HG02571 (cell line): ENCODE results near the gene FRMPD3.

Experiments used
- ATAC-seq: cut with Tn5 transposase; IDR thresholded peaks from one replicate; pipeline ENCODE4 v1.9.1; 2021; ENCODE audit warnings: mild to moderate bottlenecking, moderate library complexity; ENCODE audit not compliant: unreplicated experiment

Gene FRMPD3

DNA sequence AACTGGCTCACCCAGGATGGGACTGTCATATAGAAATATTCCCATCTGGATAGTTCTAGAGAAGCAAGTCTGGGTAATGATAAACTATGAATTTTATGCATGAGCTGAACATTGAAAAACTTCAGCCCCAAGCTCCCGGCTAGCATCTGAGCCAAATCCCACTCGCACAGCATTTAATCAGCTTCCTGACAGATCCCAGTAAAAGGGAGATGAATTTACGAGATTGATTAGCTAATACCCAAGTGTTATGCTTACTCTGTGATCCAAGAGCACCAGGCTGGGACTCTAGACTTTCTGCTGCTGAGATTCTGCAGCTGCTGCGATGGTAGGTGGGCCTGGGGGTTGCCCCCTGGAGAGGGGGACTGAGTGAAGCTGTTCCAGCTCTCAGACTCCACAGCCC is 28.0 kb downstream of the FRMPD3 start:
- ATAC-seq, result no peak

DNA sequence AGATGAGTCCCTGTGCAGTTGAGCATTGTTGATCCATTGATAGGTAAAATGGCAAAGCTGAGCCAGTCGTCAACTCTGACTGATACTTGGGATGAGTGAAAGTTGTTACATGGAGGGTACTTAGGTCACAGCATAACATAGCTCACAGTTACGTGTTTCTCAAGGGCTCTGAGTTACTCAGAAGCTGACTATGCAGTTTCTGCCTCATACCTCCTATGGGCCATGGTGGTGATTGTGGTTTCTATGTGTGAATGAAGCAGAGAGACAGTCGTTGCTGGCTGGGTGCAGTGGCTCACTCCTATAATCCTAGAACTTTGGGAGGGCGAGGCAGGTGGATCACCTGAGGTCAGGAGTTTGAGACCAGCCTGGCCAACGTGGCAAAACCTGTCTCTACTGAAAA is 30.8 kb downstream of the FRMPD3 start:
- ATAC-seq, result no peak

DNA sequence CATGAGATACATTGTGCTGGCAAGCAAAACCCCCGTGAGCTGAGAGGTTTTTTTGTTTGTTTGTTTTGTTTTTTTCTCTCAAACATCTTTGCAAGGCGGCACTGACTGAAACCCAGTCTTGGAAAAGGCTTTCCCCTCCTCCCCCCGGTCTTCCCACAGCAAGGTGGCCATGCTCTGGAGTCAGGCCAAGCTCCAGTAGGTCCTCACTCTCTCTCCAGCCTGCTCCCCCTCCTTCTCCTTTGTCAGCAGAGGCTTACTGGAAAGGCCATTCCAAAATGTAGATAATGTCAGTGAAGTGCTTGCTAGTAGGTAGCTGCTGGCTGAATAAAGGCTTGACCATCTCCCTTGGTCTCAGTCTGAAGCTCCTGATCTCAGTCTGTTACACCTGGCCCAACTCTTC is 32.6 kb downstream of the FRMPD3 start:
- no peak for ATAC-seq

DNA sequence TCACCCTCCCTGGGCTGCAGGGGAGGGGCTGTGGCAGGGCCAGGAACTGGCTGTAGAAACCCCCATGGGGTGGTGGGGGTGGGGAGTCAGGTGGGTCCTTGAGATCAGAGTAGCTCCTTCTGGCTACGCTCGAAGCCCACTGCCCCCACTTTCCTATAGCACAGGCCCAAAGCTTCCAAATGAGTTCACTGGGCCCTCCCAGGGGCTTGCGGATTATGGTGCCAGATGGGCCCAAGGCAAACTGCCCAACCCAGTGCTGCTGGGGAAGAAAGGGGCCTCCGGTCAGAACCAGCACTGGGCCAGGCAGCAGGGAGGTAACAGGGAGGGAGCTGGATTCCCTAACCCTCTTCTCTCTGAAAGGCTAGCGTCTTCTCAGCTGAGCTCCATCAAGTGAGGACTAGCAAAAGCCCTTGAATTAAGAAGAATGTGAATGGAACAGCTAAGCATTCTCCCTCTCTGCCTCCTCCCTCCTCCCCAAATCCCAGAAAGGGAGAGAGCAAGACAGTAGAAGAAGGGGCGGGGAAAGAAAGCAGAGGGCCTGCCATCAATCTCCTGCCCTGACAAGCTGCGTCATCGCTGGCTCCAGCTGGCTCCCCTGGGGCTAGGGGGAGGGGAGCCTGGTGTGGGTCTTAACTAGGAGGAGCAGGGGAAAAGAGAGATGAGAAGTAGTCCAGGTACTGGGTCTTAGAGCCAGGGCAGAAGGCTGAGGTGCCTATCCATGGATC is 34.7 kb downstream of the FRMPD3 start:
- no peak for ATAC-seq

DNA sequence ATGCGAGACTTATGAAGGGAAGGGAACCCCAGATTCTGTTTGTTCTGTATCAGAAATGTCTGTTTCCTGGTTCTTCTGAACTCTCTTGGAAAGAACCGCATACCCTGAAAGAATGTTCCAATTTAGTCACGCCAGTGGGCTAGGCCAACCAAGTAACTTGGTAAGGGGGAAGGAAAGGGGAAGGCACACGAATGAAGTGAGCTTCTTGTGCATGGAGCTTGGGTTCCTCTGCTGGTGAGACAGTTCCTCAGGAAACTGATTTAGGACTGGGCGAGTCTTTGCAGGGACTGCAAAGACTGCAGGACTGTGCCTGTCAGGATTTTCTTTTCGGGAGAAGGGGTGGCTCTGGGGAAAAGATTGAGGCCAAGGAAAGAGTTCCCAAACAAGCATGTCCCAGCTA is 35.6 kb downstream of the FRMPD3 start:
- ATAC-seq, result no peak

DNA sequence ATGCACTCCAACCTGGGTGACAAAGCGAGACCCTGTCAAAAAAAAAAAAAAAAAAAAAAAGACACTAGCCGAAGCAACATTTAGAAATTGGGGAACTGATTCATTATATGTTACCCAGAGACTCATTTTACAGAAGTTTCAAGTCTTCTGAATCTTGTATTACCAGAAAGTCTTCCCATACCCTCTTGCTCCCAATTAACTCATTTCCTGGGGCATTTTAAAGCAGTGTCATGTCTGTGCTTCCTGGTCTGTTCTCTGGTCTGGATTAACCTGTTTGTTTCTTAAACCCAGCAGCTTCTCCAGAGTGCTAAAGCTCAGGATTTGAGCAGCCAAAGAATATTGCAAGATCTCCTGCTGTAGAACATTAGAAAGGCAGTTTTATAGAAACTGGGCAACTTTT is 43.7 kb downstream of the FRMPD3 start:
- ATAC-seq, result no peak

DNA sequence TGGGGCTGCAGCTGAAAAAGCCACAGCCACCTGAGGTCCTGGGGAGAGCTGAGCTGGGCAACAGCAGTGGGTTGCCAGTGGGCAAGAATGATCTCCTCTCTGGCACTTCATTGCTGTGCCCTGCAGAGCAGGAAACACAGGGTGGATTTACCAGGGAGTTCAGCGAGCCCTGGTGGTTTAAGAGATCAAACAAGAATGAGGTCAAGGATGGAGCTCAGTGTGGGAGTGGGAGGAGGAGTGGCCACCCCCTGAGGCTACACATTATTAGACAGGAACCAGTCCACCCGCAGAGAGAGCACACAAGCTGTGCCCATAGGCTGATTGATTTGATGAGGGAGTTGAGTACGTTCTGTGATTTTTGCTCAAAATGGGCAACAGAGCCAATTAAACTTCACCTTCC is 47.3 kb downstream of the FRMPD3 start:
- ATAC-seq, result no peak
